ENCODE data around the gene BCL11B. TPM values are rescaled to one million over a fixed set of nuclear protein-coding genes. Genes with fewer than 3 reads are reported as not detected.

BCL11B gene
- total and polyA plus RNA-seq, 4 donors: 0.13 to 1.3 (median 0.58) TPM; not detected in 1

DNA sequence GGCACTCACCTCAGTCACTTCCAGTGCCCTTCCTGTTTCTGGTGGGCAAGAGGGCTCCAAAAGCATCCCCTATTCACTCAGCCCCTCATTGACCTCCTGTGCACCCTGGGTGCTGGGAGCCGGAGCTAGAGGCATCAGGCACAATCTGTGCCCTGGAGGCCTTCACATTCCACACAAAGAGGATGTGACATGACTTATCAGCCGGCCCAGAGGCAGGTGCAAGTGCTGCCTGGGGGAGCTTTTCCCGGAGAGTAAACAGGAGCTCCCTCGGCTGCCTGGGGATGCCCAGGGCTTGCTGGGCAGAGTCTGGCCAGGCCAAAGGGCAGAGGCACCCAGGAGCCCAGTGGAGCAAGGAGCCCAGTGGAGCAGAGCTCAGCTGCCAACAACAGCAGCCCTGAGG is 64.5 kb downstream of the BCL11B start:
- Histone ChIP-seq H3K9me3 (ENCODE audit: control insufficient read depth, low read length) (no peaks in the 10 kb centered on the region), H3K36me3 (ENCODE audit: control insufficient read depth in 1 of 2, insufficient read depth in 2 of 2, low read length in 1 of 2) (no peaks in the 10 kb centered on the region), H3K4me1 (ENCODE audit: control insufficient read depth in 1 of 2, insufficient read depth in 2 of 2, low read length in 2 of 2) (no peaks in the 10 kb centered on the region), H3K4me3 (ENCODE audit: low read length in 2 of 2) (no peak overlapping the region), H3K27me3 (ENCODE audit: control insufficient read depth in 1 of 2, insufficient read depth in 2 of 2, low read length in 1 of 2) (no peaks in the 10 kb centered on the region), H3K27ac (ENCODE audit: low read depth in 1 of 2, low read length in 2 of 2) (no peak overlapping the region)
- WGBS, 2 donors: 81 to 90% methylated on average over 4 of the region's 4 CpGs
- intact Hi-C loops (cut with DNase I): no loop called here
- ATAC-seq (ENCODE audit: low FRiP score): no peak
- no peak for DNase-seq

DNA sequence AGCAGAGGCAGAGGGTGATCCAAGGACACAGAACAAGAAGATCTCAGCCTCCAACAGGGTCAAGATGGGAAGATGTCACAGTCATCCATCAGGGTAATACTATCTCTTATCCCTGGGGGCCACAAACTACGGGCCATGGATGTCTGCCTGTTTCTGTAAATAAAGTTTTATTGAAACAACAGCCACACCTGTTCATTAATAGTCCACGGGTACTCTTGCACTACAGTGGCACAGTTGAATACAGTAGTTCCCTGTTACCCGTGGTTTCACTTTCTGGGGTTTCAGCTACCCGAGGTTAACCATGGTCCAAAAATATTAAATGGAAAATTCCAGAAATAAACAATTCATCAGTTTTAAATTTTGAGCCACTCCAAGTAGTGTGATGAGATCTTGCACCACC is 65.9 kb downstream of the BCL11B start:
- Histone ChIP-seq H3K4me1 (ENCODE audit: control insufficient read depth in 1 of 2, insufficient read depth in 2 of 2, low read length in 2 of 2) (no peaks in the 10 kb centered on the region), H3K4me3 (ENCODE audit: low read length in 2 of 2) (no peak overlapping the region), H3K36me3 (ENCODE audit: control insufficient read depth in 1 of 2, insufficient read depth in 2 of 2, low read length in 1 of 2) (no peaks in the 10 kb centered on the region), H3K27ac (ENCODE audit: low read depth in 1 of 2, low read length in 2 of 2) (no peak overlapping the region), H3K27me3 (ENCODE audit: control insufficient read depth in 1 of 2, insufficient read depth in 2 of 2, low read length in 1 of 2) (no peaks in the 10 kb centered on the region), H3K9me3 (ENCODE audit: control insufficient read depth, low read length) (no peaks in the 10 kb centered on the region)
- 94 to 96% methylated on average over 4 of the region's 4 CpGs for WGBS, 2 donors
- DNase-seq: no peak
- intact Hi-C loops (cut with DNase I): no loop called here
- ATAC-seq (ENCODE audit: low FRiP score): no peak

DNA sequence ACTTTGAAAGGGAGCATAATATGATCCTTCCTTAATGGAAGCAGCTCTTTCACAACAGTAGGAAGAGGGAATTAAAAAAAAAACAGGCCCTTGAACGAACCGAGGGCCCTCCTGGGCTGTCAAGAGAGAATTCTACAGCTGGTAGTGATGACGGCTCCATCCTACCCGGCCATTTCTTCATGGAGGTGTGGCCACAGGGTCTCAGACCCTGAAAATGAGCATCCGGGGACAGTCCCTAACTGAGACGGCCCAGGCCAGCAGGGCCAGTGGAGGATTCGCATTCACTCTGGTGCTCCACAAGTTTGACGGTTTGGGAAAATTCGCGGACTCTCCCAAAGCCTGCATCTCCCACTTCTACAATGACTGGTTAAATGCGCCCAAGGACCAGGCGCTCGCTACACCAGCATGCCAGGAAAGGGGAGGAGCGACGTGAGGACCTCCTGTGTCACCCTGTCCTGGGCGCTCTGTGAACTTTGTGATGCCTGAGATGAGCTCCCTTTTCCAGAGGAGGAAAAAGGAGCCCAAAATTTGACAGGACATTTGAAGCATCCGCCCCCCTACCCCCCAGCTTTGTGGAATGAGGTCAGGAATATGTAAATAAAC is 66.8 kb downstream of the BCL11B start:
- intact Hi-C loops (cut with DNase I): no loop called here
- Histone ChIP-seq H3K4me1 (ENCODE audit: control insufficient read depth in 1 of 2, insufficient read depth in 2 of 2, low read length in 2 of 2) (no peaks in the 10 kb centered on the region), H3K36me3 (ENCODE audit: control insufficient read depth in 1 of 2, insufficient read depth in 2 of 2, low read length in 1 of 2) (no peaks in the 10 kb centered on the region), H3K4me3 (ENCODE audit: low read length in 2 of 2) (no peak overlapping the region), H3K9me3 (ENCODE audit: control insufficient read depth, low read length) (no peaks in the 10 kb centered on the region), H3K27ac (ENCODE audit: low read depth in 1 of 2, low read length in 2 of 2) (no peak overlapping the region), H3K27me3 (ENCODE audit: control insufficient read depth in 1 of 2, insufficient read depth in 2 of 2, low read length in 1 of 2) (no peaks in the 10 kb centered on the region)
- no peak for ATAC-seq (ENCODE audit: low FRiP score)
- 94 to 95% methylated on average over 17 of the region's 17 CpGs for WGBS, 2 donors
- no peak for DNase-seq

DNA sequence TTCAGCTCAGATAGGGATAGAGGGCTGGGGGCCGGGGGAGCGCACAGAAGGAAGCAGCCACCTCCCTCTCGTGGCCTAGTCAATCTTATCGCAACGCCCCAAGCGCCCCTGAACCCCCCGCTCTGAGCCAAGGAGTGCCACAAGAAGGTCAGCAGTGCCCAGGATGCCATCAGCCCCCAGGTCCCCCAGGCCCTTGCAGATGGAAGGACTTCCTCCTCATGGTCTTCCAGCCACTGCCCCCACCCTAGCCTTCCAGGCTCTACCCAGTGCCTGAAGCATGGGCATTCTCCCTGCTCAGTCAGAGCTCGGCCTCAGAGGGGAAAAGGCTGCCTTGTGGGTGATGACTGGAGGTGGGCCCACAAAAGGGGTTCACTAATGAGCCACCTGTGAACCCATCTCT is 68.2 kb downstream of the BCL11B start:
- Histone ChIP-seq H3K27me3 (ENCODE audit: control insufficient read depth in 1 of 2, insufficient read depth in 2 of 2, low read length in 1 of 2) (no peaks in the 10 kb centered on the region), H3K27ac (ENCODE audit: low read depth in 1 of 2, low read length in 2 of 2) (no peak overlapping the region), H3K4me1 (ENCODE audit: control insufficient read depth in 1 of 2, insufficient read depth in 2 of 2, low read length in 2 of 2) (no peaks in the 10 kb centered on the region), H3K9me3 (ENCODE audit: control insufficient read depth, low read length) (no peaks in the 10 kb centered on the region), H3K4me3 (ENCODE audit: low read length in 2 of 2) (no peak overlapping the region), H3K36me3 (ENCODE audit: control insufficient read depth in 1 of 2, insufficient read depth in 2 of 2, low read length in 1 of 2) (no peaks in the 10 kb centered on the region)
- intact Hi-C loops (cut with DNase I): no loop called here
- DNase-seq: no peak
- ATAC-seq (ENCODE audit: low FRiP score): no peak
- 97 to 100% methylated on average over 8 of the region's 8 CpGs for WGBS, 2 donors

DNA sequence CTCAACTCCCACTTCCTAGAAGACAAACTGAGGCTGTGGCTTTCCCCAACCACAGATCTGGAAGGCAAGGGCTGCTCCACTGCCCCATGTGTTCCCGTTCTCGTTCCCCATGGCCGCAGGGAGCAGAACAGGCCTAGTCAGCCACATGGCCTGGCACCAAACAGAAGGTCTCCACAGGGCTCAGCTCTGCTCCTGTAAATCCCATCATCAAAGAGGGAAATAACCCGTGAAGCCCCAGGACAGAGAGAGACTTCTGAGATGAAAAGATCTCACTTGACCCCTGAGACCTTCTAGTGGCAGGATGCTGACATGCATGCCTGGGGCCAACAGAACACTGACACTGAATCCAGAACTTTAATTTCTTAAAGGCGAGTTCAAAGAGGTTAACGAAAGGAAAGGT is 68.9 kb downstream of the BCL11B start:
- Histone ChIP-seq H3K4me1 (ENCODE audit: control insufficient read depth in 1 of 2, insufficient read depth in 2 of 2, low read length in 2 of 2) (no peaks in the 10 kb centered on the region), H3K9me3 (ENCODE audit: control insufficient read depth, low read length) (no peaks in the 10 kb centered on the region), H3K4me3 (ENCODE audit: low read length in 2 of 2) (no peak overlapping the region), H3K27me3 (ENCODE audit: control insufficient read depth in 1 of 2, insufficient read depth in 2 of 2, low read length in 1 of 2) (no peaks in the 10 kb centered on the region), H3K36me3 (ENCODE audit: control insufficient read depth in 1 of 2, insufficient read depth in 2 of 2, low read length in 1 of 2) (no peaks in the 10 kb centered on the region), H3K27ac (ENCODE audit: low read depth in 1 of 2, low read length in 2 of 2) (no peak overlapping the region)
- DNase-seq: no peak
- no peak for ATAC-seq (ENCODE audit: low FRiP score)
- intact Hi-C loops (cut with DNase I): no loop called here
- WGBS, 2 donors: 95% methylated on average over 6 of the region's 6 CpGs

DNA sequence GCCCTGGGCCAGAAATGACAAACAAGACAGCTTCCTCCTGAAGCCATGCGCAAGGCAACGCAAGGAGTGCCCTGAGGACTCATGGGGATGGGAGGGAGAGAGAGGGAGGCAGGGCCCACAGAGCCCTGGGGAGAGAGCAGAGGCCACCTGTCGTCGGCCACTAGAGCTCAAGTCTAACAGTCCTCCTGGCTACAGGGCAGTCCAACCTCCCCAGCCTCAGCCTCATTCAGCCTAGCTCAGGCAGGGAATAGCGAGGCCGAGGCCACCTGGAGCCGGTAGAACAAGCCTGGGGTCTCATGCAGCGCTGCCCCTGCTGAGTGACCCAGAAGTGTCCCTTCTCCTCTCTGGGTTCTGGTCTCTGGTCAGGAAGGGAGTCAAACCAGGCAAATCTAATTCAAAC is 69.5 kb downstream of the BCL11B start:
- Histone ChIP-seq H3K9me3 (ENCODE audit: control insufficient read depth, low read length) (no peaks in the 10 kb centered on the region), H3K36me3 (ENCODE audit: control insufficient read depth in 1 of 2, insufficient read depth in 2 of 2, low read length in 1 of 2) (no peaks in the 10 kb centered on the region), H3K27ac (ENCODE audit: low read depth in 1 of 2, low read length in 2 of 2) (no peak overlapping the region), H3K4me3 (ENCODE audit: low read length in 2 of 2) (no peak overlapping the region), H3K27me3 (ENCODE audit: control insufficient read depth in 1 of 2, insufficient read depth in 2 of 2, low read length in 1 of 2) (no peaks in the 10 kb centered on the region), H3K4me1 (ENCODE audit: control insufficient read depth in 1 of 2, insufficient read depth in 2 of 2, low read length in 2 of 2) (no peaks in the 10 kb centered on the region)
- ATAC-seq (ENCODE audit: low FRiP score) (no peak), DNase-seq (no peak)
- WGBS, 2 donors: 86 to 93% methylated on average over 8 of the region's 8 CpGs
- intact Hi-C loops (cut with DNase I): no loop called here

DNA sequence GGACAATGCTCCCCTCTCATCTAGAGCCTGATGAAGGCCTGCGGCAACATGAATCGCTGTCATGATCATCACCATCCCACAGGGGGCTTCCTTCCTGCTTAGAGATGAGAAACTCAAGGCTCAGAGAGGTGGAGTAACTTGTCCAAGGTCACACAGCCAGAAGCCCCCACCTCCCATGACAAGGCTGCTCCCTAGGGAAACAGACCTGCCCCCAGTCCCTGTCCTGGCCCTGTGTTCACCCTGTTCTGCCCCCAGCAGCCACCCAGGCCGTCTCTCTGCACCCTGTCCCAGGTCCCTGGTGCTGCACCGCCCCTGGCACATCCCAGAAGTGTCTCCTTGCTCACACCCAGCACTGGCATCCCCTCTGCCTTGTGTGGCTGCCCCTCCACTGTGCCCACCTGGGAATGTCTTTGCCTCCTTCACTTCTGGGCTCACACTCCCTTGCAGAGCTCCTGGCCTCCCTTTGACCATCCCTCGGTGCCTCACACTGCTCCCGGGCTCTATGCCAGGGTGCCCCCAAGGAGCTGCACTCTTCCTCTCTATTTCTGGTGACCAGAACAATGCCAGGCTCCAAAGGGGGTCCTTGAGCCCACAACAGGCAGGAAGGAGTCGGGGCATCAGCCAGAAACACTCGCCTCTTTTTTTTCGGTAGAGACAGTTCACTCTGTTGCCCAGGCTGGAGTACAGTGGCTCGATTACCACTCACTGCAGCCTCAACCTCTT is 70.5 kb downstream of the BCL11B start:
- H3K36me3 ChIP-seq (ENCODE audit: control insufficient read depth in 1 of 2, insufficient read depth in 2 of 2, low read length in 1 of 2): no peaks in the 10 kb centered on the region
- no peaks in the 10 kb centered on the region for H3K27me3 ChIP-seq (ENCODE audit: control insufficient read depth in 1 of 2, insufficient read depth in 2 of 2, low read length in 1 of 2)
- WGBS, 2 donors: 89 to 90% methylated on average over 10 of the region's 10 CpGs
- intact Hi-C loops (cut with DNase I): no loop called here
- no peaks in the 10 kb centered on the region for H3K9me3 ChIP-seq (ENCODE audit: control insufficient read depth, low read length)
- no peak overlapping the region for H3K4me3 ChIP-seq (ENCODE audit: low read length in 2 of 2)
- H3K4me1 ChIP-seq (ENCODE audit: control insufficient read depth in 1 of 2, insufficient read depth in 2 of 2, low read length in 2 of 2): no peaks in the 10 kb centered on the region
- DNase-seq (no peak), ATAC-seq (ENCODE audit: low FRiP score) (no peak)
- no peak overlapping the region for H3K27ac ChIP-seq (ENCODE audit: low read depth in 1 of 2, low read length in 2 of 2)

DNA sequence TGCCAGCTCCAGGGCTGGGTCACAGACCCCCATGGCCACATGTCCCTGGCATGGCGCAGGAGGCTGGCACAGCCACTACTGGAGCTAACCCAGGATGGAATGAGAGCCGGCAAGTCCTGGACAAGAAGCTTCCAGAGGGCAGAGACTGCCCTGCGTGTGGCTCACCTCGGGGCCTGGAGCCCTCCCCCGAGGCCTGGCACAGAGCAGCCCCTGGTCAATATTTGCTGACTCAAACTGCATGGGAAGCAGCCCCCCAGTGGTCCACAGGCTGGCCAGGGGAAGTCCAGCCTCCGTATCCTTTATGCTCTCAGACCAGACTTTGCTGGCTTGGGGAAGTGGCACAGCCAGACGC is 71.4 kb downstream of the BCL11B start:
- no peaks in the 10 kb centered on the region for H3K27me3 ChIP-seq (ENCODE audit: control insufficient read depth in 1 of 2, insufficient read depth in 2 of 2, low read length in 1 of 2)
- no peak for ATAC-seq (ENCODE audit: low FRiP score)

DNA sequence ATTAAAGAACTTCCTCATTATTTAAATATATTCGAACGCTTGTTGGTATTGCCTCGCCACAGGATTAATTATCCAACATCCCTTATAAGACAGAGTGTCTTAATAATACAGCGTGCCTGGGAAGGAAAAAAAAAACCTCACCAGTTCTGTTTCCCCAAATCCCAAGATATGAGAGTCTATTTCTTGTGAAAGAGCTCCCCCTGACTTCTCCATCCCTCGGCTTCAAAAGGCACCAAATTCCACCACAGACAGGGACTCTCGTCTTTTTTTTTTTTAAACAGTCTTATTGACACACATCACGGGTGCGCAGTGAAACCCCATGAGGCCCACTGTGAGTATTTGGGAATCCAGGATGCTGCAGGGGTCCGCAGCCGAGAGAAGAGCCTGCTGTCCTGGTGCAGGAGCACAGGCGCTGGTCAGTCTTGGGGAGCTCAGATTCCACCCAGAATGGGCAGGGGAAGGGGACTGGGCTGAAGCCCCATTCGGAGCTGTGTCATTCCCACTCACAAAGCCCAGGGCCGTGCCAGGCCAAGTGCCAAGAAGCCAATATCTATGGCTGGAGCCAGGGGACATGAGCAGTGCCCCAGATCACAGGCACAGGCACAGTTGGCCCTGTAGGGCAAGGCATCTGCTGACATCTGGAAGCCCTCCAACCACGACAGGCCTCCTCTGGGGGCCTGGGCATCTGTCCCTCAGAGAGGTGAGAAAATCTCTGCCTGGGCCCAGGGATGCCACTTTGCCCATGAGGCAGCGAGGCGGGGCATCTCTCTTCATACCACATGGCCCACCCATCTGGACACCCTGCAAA is 71.9 kb downstream of the BCL11B start:
- H3K9me3 ChIP-seq (ENCODE audit: control insufficient read depth, low read length): no peaks in the 10 kb centered on the region
- ATAC-seq (ENCODE audit: low FRiP score) (no peak), DNase-seq (no peak)
- no peak overlapping the region for H3K4me3 ChIP-seq (ENCODE audit: low read length in 2 of 2)
- H3K36me3 ChIP-seq (ENCODE audit: control insufficient read depth in 1 of 2, insufficient read depth in 2 of 2, low read length in 1 of 2): no peaks in the 10 kb centered on the region
- no peaks in the 10 kb centered on the region for H3K27me3 ChIP-seq (ENCODE audit: control insufficient read depth in 1 of 2, insufficient read depth in 2 of 2, low read length in 1 of 2)
- no peaks in the 10 kb centered on the region for H3K4me1 ChIP-seq (ENCODE audit: control insufficient read depth in 1 of 2, insufficient read depth in 2 of 2, low read length in 2 of 2)
- H3K27ac ChIP-seq (ENCODE audit: low read depth in 1 of 2, low read length in 2 of 2): no peak overlapping the region
- intact Hi-C loops (cut with DNase I): no loop called here
- 73 to 78% methylated on average over 16 of the region's 16 CpGs for WGBS, 2 donors

More for the DNA sequence above, 71.4 kb downstream of the BCL11B start:
- no peaks in the 10 kb centered on the region for H3K9me3 ChIP-seq (ENCODE audit: control insufficient read depth, low read length)
- H3K27ac ChIP-seq (ENCODE audit: low read depth in 1 of 2, low read length in 2 of 2): no peak overlapping the region
- H3K4me3 ChIP-seq (ENCODE audit: low read length in 2 of 2): no peak overlapping the region
- no peaks in the 10 kb centered on the region for H3K36me3 ChIP-seq (ENCODE audit: control insufficient read depth in 1 of 2, insufficient read depth in 2 of 2, low read length in 1 of 2)
- 68 to 76% methylated on average over 7 of the region's 7 CpGs for WGBS, 2 donors
- DNase-seq: no peak
- intact Hi-C loops (cut with DNase I): no loop called here
- H3K4me1 ChIP-seq (ENCODE audit: control insufficient read depth in 1 of 2, insufficient read depth in 2 of 2, low read length in 2 of 2): no peaks in the 10 kb centered on the region

Measured in aorta (tissue), 5 donors.